GM08714 (cell line): ENCODE data around the gene CACNA1I.

ENCODE experiments used
- H3K4me3 ChIP-seq: fragments of 200-500 bp; sonication (Bioruptor generic); 2 replicates; pipeline ENCODE4 v1.5.1; 2014; ENCODE audit warnings: mild to moderate bottlenecking, low read length, inconsistent platforms
- ZNF274 ChIP-seq: IDR thresholded peaks from 2 replicates; pipeline ENCODE4 v1.6.1; 2012; ENCODE audit warnings: mild to moderate bottlenecking, low read depth, low read length

The CACNA1I gene

GRCh38 chr22:39651053-39651996 lies 80.8 kb downstream of the CACNA1I start:
- H3K4me3 ChIP-seq = no peak overlapping the region
- TF ChIP-seq ZNF274 = no peak

DNA sequence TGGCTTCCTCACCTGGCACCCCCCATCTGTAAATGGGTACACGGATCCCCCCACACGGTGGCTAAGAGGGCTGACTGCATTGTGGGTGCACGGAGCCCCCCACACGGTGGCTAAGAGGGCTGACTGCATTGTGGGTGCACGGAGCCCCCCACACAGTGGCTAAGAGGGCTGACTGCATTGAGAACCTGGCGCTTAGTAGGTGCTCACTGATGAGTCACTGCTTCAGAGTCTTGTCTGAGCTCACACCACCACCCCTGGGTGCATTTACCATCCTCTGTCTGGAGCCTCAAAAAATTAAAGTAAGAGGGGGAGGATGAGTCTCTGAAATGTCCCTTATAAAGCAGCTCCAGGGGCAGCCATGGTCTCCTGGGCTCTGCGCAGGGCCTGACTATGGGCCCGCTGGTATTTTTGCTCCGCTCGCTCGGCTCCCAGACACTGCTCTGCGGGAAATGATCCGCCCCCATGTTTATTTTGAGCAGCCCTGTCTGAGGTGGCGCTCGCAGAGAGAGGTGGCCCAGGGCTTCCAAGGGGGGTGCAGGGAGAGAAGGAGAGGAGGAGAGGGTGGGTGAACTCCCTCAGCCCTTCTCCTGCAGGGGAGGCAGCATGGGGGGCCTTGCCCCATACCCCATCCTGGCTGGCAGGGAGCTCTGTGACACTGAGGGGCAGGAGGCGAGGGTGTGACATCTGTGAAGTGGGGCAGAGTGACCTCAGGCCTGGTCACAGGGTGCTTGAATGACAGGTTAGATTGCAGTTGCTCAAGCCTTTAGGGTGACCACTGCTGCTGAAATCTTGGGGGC lies 82.6 kb downstream of the CACNA1I start:
- H3K4me3 ChIP-seq = no peak overlapping the region
- TF ChIP-seq ZNF274 = no peak

DNA sequence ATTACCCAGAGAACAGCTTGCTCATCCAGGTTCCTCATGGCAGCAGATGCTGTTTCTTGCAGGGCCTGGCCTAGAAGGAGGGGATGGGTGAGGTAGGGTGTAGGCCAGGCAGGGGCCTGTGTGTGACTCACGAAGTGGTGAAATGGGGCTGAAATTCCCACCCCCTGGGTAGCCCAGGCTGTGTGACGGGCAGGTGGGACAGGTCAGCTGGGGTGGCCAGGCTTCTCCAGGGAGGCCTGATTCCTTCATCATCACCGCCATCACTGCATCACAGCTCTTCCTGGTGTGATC lies 83.2 kb downstream of the CACNA1I start:
- TF ChIP-seq ZNF274 = no peak
- no peak overlapping the region for H3K4me3 ChIP-seq

GRCh38 chr22:39654131-39654926 lies 83.8 kb downstream of the CACNA1I start:
- no peak overlapping the region for H3K4me3 ChIP-seq
- TF ChIP-seq ZNF274 = no peak

GRCh38 chr22:39655004-39655579 lies 84.5 kb downstream of the CACNA1I start:
- no peak for TF ChIP-seq ZNF274
- no peak overlapping the region for H3K4me3 ChIP-seq

- no peak overlapping the region for H3K4me3 ChIP-seq
- TF ChIP-seq ZNF274 = no peak
These were observed 85.3 kb downstream of the CACNA1I start for GRCh38 chr22:39655831-39656230.

GRCh38 chr22:39656495-39657490 lies 86.2 kb downstream of the CACNA1I start:
- H3K4me3 ChIP-seq = no peak overlapping the region
- TF ChIP-seq ZNF274 = no peak

- H3K4me3 ChIP-seq = no peak overlapping the region
These were observed 87.8 kb downstream of the CACNA1I start for GRCh38 chr22:39658367-39658766.

GRCh38 chr22:39658806-39659463 lies 88.4 kb downstream of the CACNA1I start:
- no peak for TF ChIP-seq ZNF274
- no peak overlapping the region for H3K4me3 ChIP-seq

More at GRCh38 chr22:39658367-39658766, 87.8 kb downstream of the CACNA1I start:
- no peak for TF ChIP-seq ZNF274

DNA sequence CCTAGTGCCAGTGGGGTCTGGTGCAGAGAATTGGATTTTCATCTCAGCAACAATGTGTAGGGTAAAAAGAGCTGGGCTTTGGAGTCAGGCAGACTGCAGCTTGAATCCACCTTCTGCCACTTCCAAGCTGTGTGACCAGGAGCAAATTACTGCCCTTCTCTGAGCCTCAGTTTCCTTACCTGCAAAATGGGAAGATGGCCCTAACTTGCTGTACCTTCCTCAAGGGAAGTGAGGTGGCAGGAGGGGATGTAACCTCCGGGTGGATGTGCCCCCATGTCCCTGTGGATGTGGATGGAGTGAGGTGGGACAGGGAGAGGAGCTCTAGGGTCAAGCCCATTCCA lies 90.9 kb downstream of the CACNA1I start:
- TF ChIP-seq ZNF274 = no peak

DNA sequence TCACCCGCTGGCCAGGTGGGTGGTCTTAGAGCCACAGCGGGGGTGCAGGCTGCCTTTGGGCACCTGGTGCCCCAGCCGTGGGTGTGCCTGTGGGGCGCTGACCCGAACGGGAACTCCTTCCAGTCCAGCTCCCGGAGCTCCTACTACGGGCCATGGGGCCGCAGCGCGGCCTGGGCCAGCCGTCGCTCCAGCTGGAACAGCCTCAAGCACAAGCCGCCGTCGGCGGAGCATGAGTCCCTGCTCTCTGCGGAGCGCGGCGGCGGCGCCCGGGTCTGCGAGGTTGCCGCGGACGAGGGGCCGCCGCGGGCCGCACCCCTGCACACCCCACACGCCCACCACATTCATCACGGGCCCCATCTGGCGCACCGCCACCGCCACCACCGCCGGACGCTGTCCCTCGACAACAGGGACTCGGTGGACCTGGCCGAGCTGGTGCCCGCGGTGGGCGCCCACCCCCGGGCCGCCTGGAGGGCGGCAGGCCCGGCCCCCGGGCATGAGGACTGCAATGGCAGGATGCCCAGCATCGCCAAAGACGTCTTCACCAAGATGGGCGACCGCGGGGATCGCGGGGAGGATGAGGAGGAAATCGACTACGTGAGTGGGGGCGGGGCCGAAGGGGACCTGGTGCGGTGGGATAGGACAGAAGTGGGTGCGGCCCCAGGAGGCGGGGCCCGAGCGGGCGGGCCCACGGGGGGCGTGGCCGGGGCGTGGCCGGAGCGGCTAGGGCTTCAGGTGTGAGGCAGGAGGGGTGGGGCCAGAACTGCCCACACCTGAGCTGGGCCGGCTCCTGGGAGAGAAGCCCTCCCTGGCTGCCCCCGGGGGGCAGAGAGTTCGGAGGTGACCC lies 91.5 kb downstream of the CACNA1I start:
- H3K4me3 ChIP-seq = no peak overlapping the region
- TF ChIP-seq ZNF274 = no peak

More for the DNA sequence above, 90.9 kb downstream of the CACNA1I start:
- H3K4me3 ChIP-seq = no peak overlapping the region

DNA sequence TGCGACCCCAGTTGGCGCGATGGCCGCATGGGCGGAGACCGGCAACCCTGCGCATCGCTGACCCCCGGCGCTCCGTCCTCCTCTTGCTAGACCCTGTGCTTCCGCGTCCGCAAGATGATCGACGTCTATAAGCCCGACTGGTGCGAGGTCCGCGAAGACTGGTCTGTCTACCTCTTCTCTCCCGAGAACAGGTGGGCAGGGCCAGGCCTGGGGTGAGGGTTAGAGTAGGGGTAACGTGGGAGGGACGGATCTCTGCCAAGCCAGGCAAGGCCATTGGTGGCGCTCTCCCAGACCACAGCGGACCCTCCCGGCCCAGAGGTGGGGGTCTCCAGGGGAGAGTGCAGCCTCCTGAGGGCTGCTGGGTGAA lies 92.1 kb downstream of the CACNA1I start:
- H3K4me3 ChIP-seq = no peak overlapping the region
- TF ChIP-seq ZNF274 = no peak

- TF ChIP-seq ZNF274 = no peak
- H3K4me3 ChIP-seq = no peak overlapping the region
These were observed 93.2 kb downstream of the CACNA1I start for GRCh38 chr22:39663751-39664150.
